Fibroblast of skin of abdomen (primary cell): ENCODE measurements around the gene TEX28. TPM values are rescaled to one million over a fixed set of nuclear protein-coding genes. Genes with fewer than 3 reads are reported as not detected.
"Not testable (repeated sequence)": the region's sequence is repeated elsewhere in the genome, so short reads cannot be mapped to it uniquely, and the experiment has no call there.

Experiments used
- DNase-seq: peaks from one replicate; pipeline ENCODE4 v3.0.0-alpha.2; 2013
- polyA plus RNA-seq, 2 experiments: library from polyadenylated mRNA; unstranded; fragments of 120-200 nt; gene quantifications; one replicate each; pipeline ENCODE4 v1.2.1, GENCODE V29; 2013; ENCODE audit not compliant: insufficient read length in 2 of 2

Gene TEX28, protein sequence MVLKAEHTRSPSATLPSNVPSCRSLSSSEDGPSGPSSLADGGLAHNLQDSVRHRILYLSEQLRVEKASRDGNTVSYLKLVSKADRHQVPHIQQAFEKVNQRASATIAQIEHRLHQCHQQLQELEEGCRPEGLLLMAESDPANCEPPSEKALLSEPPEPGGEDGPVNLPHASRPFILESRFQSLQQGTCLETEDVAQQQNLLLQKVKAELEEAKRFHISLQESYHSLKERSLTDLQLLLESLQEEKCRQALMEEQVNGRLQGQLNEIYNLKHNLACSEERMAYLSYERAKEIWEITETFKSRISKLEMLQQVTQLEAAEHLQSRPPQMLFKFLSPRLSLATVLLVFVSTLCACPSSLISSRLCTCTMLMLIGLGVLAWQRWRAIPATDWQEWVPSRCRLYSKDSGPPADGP
- polyA plus RNA-seq (2013, experiment 1 of 2; ENCODE audit: insufficient read length): not detected
- polyA plus RNA-seq (2013, experiment 2 of 2; ENCODE audit: insufficient read length): not detected

DNA sequence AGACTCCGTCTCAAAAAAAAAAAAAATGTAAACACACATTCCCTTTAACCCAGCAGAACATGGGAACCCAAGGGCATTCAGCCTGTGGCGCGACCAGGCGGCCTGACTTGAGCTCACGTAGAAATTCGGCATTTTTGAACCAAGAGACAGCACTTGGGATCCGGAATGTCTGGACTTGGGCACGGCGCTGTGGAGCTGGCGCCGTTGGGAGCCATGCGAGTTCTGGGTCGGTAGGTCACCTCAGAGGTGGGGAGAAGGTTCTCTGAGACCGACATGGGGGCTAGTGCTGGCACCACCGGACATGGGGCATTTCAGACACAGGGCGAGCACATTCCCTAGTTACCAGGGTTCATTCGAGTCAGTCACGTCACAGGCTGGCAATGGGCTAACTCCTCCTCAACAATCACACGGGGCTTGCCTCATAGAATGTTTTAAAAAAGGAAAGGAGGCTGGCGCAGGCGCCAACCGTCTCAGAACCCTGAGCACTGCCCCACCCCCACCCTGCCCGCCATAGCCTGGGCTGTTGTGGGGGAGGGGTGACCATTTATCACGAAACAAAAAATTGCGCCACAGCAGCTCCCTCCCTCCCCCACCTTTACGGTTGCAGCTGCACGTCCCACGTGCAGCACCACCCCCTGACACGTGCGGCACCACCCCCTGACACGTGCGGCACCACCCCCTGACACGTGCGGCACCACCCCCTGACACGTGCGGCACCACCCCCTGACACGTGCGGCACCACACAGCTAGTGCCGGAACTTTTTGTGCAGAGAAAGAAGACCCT, at the start of gene TEX28:
TEX28 (minus strand) TSS at position 334 of the 784 bp plus-strand sequence. CDS start 3,007 bp downstream, outside the sequence.
- DNase-seq: no peak

DNA sequence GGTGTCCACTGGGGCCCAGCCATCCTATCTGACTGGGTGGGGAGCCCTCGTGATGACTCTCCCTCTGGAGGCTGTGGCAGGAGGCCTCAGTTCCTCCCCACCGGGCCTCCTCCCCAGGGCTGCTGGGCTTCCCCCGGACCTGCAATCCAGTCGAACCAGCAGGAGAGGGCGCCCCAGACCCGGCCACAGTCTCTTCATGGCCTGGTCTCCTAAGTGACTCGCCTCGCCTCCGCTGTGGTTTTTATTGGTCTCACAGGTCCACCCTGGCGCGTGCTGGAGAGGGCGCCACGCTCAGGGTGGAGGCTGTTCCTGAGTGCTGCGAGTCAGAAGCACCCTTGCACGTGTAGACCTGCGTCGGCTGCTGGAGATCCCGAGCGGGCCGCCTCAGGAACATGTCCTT, 48.7 kb upstream of the TEX28 start:
- DNase-seq: not testable (repeated sequence)

DNA sequence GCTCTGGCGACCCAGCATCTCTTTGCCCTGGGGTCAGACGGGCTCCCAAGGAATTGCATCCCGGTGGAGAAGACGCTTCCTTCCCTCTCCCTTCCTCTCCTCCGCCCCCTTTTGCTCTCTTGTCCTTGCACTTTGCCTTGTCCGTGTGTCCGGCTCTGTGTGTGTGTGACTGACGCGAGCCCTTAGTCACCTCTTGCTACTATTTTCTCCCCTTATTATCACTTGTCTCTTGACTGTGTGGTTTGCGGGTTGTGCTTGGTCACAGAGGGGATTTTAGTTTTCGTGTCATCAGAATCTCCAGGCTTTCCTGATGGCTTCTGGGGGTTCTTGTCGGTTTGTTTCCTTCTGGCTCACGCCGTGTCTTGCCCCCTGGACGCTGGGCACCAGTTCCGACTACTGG, 48.1 kb upstream of the TEX28 start:
- DNase-seq: not testable (repeated sequence)

DNA sequence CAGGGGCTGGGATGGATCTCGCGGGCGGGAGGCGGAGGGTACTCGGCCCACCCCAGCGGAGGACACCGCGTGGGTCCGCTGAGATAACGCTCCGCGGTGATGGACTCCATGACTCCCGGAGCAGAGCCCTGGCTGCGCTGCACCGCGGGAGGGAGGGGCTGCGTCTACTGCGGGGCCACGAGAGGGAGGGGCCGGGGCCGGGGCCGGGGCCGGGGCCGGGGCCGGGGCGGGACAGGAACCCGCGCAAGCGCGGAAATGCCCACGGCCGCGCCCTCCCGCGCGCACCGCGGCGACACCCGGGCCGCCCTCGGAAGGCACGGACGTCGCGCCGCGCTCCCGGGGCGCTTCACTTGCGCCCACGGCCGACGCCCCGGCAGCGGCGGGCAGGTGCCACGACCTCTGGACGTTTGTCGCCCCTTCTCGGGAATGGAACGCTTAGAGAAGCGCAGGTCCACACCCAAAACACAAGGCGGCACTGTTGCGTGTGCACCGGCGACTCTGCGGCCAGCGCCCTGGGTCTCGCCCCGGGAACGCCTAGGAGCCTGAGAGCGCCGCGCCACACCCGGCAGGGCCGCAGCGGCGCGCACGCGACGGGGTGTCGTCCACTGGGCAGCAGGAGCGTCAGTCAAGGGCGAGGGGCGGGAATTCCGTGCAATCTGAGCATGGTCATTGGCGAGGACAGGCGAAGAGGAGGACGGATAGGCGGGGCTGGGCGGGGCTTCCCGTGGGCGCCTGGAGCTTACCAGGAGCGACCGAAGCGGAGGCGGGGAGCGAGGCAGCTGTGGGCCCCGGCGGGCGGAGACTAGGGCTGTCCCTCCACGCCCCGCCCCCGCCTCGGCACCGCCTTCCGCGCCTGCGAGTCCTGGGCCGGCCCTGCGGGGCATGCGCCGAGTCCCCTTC, 46.7 kb upstream of the TEX28 start:
- not testable (repeated sequence) for DNase-seq

DNA sequence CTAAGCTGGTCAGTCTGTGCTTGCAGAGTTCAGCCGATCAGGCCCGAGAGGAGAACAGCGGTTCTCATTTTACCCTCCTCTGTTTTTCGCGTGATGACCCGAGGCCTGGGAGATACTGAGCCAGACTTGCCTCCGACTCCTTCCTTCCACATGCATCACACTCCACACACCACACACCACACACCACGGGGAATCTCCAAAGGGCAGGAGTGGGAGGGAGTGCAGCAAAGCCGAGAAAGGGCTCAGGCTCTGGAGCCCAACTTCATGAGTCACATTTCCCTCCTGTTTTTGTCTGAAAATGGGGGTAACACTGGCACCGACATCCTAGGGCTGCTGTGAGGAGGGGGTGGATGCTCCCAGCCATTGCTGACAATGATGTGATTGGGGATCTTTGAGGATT, 39.6 kb upstream of the TEX28 start:
- no peak for DNase-seq

DNA sequence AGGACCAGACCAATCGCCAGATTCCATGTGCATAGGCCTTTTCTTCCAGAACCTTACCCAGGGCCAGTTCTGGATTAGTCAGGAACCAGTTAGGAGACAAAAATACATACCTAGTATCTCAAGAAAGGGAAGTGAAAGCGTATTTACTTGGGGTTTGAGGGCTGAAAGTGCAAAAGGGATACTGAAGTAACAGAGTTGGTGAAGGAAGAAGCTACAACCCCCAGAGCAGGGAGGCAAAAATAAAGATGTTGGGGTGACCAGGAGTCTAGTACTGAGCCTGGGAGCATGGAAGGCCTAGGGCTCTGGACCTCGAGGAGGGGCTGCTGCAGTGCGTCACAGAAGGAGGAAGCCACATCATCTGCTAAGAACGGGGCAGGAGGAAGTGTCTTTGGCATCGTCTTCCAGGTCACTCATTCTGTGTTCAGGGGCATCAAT, 38.9 kb upstream of the TEX28 start:
- DNase-seq: no peak

DNA sequence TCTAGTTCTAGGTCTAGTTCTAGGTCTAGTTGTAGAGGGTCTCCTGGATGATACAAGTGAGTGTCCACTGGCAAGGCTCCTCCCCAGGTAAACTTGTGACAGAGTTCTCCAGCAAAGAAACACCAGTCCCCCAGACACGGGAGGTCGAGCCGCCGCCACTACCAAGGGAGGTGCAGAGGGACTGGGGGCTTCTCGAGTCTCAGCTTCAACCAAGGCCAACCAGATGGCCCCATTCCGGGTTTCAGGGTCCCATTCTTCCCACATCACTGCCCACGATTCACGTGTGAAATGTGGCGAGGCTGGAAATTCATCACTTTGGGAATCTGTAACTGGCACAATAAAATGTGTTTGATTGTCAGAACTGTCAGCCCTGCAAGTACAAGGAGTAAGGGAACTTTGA, 38.2 kb upstream of the TEX28 start:
- DNase-seq: no peak

DNA sequence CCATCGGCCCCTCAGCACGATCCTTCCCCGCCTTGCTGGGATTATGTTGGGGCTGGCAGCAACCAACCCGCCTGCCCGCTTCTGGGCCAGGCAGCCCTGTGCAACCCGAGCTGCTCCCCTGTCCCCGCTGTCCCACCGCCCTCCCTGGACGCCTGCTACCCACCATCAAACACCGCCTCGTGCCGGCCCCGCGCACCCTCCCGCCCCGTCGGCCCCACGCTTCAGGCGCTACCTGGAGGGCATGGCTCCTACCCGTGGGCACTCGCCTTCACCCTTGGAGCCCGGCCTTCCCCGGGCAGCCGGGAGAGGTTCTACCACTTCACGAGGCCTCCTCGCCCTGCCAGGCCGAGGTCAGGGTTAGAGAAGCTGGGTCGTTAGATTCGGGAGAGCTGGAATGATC, 37.6 kb upstream of the TEX28 start:
- DNase-seq: no peak

DNA sequence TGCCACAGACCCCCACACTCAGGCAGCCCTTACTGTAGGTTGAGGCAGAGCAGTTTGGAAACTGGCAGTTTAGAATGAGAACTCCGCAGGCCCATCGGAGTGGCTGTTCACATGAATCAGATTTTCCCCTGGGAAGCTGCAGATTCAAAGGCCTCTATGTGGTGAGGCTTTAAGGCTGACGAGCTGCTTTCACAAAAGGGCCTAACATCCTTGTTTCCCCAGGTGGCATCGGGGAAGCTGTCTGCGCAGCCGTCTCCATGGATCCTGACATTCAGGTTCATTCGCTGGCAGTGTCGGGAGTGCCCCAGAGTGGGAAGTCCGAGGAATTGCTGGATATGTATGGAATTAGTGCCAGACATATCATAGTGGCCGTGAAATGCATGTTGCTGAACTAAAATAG, 34.4 kb upstream of the TEX28 start:
- no peak for DNase-seq

DNA sequence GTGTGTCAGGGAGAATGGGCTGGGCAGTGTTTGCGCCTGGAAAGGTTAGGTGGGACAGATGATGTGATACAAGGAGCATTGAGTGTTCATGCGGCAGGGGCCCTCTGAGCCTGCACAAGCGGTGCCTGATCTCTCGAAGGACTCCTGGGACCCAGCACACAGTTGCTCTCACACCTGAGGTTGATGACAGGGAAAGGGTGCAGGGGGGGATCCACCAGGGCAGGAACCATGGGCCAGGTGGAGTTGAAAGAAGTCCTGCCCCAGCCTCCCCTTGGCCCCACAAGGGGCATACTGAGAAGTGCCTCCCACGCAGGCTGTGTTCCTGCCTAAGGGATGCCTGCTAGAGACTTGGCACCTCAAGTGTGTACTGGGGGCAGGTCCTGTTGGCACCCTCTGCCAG, 33.7 kb upstream of the TEX28 start:
- DNase-seq: no peak

DNA sequence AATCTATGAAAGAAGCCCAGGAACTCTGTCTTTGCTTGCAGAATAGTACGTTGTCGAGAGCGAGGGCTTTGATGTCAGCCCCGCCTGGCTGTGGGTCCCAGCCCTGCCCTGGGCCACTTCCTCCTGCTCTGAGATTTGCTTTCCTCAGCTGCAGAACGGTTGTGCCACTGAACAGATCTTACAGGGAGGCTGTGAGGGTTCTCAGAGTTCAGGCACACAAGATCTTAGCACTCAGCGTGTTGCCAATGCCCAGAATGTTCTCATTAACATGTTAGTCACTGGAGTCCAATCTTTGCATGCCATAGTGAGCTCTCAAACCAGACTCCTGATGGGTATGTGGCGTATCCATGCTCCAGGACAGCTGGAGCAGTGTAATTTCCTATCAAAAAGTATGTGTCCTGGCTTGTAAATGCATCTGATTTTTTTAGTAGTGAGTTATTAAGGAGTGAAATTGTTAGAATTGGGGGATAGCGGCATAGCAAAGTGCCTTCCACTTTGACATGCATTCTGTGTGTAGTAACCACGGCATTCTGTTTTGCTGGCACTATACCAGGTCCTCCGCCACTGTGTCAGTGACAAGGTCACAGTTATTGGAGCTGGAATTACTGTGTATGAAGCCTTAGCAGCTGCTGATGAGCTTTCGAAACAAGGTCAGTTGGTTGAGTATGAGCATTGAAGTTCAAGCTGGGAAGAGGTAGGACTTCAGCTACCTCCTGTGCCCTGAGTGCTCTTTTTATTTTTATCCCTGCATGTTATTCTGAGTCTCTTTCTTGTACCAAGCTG, 32.3 kb upstream of the TEX28 start:
- DNase-seq: peak; percentile 35

DNA sequence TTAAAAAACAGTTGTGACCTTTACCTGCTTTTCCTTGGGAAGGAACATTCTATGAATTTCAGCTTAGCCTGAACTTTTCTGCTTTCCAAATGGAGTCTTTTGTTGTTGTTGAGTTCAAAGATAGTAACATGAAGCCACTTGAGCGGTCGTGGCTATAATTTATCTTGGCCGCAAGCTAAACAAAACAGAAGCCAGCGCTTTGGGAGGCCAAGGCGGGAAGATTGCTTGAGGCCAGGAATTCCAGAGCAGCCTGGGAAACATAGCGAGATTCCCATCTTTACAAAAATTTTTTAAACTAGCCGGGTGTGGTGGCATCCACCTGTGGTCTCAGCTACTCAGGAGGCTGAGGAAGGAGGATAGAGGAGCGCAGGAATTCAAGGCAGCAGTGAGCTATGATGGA, 30.6 kb upstream of the TEX28 start:
- DNase-seq: peak; percentile 1

DNA sequence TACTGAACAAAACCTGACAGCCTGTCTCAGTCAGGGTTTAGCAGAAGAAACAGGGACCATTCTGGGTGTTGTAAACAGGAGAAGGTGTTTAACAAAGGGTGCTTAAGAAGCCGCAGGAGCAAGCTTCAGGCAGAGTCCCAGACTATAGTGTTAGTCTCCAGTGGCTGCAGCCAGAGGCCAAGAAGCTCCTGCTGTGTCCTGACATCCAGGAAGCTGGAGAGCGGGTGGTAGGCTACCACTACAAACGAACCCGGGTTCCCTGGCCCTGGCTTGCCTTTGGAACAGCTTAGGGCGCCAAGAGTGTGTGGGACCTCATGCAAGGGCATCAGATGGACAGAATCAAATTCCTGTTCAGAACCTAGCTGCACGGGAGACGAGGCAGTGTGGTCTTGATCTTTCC, 28.6 kb upstream of the TEX28 start:
- DNase-seq: no peak

DNA sequence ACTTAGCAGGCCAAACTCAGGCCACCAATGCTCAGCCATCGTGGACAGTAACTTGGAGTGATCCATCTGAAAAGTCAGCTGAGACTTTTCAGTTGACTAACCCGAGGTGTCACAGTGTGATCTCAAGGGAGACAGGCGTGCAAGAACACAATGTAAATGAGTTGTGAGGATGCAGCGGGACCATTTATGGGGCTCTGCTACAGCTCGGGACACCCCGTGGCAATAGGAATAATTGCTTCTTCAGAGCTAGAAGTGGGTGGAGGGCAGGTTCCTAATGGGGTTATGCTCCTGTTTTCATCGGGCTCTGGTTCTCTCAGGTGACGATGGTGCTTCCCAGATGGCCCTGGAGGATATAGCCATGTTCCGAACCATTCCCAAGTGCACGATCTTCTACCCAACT, 28.0 kb upstream of the TEX28 start:
- DNase-seq: no peak

DNA sequence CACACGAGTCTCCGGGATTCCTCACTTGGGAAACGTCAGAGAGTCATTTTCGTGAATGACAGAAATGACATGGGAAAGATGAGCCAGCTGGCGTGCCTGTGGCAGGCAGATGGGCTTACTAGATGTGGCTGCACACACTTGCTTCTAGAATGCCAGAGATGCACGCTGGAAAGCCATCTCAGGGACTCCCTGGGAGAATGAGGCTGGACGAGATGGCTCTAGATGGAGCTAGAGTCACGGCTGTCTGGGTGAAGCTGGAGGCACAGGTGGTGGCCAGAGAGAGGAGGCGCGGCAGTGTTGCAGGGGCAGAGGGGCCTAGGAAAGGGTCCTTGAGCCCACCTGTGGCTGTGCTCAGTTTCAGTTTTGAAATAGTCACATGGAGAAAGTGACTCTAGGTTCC, 26.7 kb upstream of the TEX28 start:
- DNase-seq: no peak

DNA sequence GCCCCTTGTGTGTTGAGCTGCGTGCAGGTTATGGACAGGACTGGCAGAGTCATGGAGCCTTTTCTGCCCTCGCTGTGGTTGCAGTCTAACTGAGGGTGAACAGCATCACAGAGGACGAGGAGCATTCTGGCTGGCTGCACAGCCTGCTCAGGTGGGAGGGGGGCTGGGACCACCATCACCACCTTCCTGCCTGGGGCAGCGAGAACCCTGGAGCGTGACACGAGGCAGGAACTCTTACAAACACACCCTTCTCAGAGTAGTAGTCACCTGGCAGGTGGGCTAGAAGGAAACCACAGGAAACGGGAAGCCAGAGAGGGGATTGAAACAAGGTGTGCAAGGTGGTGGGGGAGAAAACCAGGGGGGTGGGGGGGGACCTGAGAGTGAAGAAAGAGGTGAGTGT, 26.2 kb upstream of the TEX28 start:
- DNase-seq: no peak

DNA sequence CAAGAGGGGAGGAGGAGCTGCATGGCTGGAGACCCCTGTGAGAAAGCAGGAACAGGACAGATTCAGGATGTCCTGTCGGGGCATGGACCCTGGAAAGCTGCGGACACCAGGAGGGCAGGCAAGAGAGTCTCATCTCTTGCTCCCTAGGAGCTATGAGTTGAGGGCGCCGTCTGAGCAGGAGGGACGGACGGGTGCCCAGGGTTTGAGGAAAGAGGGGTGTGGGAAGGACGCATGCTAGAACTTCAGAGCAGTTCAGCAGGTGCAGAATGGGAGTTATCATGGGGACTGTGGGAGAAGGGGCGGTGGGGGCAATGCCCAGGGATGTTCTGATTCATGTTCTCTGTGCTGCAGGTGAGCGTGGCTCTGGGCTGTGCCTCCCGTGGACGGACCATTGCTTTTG, 25.5 kb upstream of the TEX28 start:
- no peak for DNase-seq

DNA sequence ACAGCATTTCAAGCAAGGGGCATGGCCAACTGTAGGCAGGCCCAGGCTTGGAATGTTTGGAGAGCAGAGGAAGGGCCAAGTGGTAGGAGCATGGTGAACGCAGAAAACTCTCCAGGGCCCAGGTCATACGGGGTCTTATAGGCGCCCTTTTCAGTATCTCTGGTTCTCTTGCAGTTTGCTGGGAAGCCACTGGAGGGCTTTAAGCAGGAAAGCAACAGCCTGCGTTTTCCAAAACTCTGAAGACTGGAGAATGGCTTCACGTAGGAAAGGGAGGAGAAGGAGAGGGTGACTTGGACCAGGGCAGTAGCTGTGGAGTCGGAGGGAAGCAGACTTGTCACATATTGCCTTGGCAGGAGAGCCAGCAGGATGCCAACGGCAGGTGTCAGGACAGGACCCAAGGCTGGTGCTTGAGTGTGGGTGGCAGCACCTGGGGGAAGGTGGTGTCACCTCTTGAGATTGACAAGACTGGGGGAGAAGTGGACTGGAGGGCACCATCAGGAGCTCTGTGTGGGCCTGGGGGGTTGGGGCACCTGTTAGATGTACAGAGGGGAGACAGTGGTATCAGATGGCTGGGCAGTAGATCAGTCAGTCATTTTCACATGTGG, 22.6 kb upstream of the TEX28 start:
- DNase-seq: peak; percentile 13

DNA sequence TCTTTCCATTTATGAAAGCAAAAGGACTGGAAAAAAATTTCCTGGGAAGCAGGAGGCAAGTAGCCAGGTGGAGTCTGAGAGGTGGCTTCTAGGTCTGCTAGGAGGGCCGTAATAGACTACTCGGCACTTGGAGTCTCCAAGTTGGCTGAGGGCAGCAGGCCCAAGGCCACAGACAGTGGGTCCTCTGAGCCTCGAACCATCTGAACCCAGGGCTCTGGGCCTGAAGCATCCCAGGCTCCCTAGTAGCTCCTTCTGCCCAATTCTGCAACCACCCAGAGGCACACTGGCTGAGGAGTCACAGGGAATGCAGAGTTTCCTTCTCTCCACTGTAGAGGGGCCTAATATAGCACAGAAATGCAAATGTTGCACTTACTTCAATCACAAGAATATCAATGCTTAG, 20.5 kb upstream of the TEX28 start:
- DNase-seq: no peak

DNA sequence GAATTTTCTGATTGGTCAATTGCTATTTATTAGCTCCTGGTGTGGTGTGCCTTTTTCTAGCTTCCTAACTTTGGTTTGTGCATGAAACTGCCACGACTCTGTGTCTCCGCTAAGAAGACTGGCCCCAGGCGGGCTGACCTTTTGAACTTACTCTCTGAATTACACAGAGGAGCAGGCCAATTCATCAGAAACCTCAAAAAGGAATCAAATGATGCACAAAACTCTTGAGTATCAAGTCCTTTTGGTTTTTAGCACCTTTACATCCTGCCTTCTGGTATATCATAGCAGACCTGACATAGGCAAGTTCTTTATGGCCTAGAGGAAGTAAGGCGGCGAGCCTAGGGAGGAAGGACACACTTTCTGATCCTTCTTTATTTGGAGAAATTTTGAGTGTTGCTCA, 18.2 kb upstream of the TEX28 start:
- no peak for DNase-seq

DNA sequence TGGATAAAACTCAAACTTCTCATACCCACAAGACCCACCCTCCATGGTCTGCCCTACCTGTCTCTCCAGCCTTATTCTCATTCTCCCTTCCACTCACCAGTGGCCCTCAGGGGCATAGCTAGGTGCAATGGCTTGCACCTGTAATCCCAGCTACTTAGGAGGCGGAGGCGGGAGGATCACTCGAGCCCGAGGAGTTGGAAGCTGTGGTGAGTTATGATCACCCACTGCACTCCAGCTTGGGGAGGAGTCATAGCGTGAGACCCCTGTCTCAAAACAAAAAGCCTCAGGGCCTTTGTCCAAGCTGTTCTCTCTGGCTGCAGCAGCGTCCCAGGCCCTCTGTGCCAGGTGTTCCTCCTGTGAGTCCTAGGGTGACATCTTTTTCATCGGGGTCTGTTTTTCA, 17.2 kb upstream of the TEX28 start:
- no peak for DNase-seq
